DMS 273 (cell line): Measurements from ENCODE around the gene PDZRN3.

Source experiments
- DNase-seq: peaks from one replicate; lab custom pipeline; 2025; ENCODE audit not compliant: unreplicated experiment; lab: John Stamatoyannopoulos, UW

PDZRN3 gene

GRCh38 chr3:73624821-73625665, at the start of gene PDZRN3:
TSS of gene PDZRN3 (minus strand) at chr3:73624941.
- DNase-seq: peak; percentile 81

DNA sequence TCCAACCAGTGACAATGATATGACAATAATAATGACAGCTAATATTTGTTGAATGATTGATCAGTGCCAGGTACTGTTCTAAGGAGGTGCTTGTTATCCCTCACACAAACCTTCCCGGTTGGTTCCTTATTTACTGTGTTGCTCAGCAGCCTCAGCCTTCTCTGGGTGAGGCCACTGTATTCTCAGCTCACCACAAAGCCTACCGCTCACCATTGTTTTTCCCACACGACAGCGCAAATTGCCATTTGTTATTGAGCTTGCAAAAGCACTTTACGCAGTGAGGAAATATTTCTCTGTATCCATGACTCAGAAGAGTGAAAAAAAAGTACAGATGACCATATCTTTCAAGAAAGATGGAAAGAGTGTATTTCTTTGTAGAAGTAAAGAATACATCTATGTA, 49.5 kb upstream of the PDZRN3 start:
- no peak for DNase-seq

GRCh38 chr3:73669260-73669659, 44.5 kb upstream of the PDZRN3 start:
- DNase-seq: no peak

- DNase-seq: no peak
Measured at GRCh38 chr3:73668391-73668790, 43.6 kb upstream of the PDZRN3 start.

- no peak for DNase-seq
Measured at GRCh38 chr3:73667889-73668288, 43.1 kb upstream of the PDZRN3 start.

DNA sequence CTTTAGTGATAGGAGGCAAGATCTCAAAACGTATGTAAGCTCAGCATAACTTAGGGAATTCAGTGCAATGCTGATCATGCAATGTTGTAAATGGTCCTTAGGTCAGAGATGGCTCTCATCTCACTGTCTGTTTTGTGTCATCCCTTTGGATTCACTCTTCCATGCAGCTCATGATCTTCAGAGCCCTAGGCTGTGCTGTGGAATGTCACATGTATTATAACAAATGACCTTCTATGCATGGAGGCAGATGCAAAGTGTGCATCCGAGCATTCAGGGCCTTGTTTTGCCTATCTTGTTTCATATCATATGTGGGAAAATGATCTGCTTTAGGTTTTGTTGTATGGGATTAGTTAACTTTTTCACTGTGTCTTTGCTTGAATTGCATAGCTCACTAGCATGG, 40.5 kb upstream of the PDZRN3 start:
- DNase-seq: no peak

DNA sequence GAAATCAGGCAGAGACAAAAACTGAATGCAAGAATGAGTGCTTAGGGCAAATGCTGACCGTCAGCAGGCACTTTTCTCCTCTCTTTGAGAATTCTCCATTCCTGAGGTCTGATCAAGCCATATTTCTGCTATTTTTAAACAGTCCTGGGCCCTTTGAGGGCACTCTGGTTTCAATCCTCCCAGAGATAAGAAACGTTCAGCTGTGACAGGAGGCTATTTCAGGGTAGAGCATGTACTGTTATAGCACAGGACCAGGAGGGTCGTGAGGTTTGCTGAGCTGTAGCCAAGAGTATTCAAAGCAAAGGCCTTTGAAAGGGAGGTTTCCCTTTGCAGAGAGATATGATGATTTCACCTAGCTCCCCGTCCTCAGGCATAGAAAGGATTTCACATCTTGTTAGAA, 39.6 kb upstream of the PDZRN3 start:
- DNase-seq: no peak

DNA sequence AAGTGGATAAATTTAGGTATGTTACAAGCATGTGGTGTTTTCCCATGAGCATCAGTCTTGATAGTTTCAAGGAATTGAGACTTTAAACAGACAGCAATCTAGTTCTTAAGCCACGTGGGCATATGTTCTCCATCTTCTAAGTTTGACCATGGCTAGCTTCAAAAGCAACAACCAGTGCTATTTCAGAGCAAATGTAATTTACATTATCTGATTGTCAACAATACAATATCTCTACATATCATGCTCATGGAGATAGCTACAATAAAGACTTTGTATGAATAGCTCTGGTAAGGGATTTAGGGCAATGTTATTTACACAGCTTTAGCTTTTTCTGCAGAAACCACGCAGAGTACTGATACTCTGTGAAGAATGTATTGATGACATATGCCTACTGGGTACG, 38.8 kb upstream of the PDZRN3 start:
- no peak for DNase-seq

- no peak for DNase-seq
Measured at GRCh38 chr3:73661265-73661664, 36.5 kb upstream of the PDZRN3 start.

- DNase-seq: no peak
Measured at GRCh38 chr3:73658227-73658626, 33.5 kb upstream of the PDZRN3 start.

- no peak for DNase-seq
Measured at GRCh38 chr3:73657186-73657585, 32.4 kb upstream of the PDZRN3 start.

DNA sequence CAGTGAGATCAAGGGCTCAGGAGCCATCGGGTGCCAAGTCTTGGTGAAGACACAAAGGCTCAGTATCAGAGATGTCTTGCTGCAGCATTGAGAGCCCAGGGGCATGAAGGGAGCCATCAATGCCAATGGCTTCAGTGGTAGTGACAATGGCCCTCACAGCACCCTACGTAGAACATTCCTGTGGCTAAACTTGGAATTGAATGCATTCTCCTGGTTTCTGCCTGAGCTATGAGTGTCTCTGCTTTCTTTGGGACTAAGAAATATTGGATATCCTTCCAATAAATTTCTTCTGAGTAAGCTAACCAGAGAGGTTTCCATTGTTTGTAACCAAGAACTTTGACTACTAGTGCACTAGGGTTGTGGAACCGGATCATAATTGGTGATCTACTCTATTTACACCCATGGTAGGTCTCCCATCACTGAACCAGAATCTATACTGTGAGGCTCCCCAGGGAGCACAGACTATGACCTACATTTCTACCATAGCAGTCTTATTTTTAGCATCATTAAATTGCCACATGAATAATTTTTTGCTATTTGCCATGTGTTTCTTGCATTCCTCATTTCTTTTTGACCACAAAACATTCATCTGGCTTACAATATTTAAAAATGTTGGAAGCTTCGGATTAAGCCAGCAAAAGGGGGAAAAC, 31.6 kb upstream of the PDZRN3 start:
- no peak for DNase-seq

DNA sequence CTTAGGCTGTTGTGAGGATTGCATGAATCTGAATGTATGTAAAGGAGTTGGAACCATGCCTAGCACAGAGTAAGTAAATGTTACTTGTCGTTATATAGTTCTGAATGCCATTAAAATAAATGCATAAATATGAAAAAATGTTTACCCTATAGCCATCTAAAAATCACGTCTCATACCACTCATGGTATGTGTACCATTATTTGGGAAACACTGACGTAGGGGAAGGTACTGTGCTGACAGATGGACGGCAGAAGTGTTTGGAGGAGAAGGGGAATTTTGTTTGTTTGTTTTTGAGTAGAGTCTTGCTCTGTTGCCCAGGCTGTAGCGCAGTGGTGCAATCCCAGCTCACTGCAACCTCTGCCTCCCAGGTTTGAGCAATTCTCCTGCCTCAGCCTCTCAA, 30.5 kb upstream of the PDZRN3 start:
- no peak for DNase-seq

- no peak for DNase-seq
Measured at GRCh38 chr3:73653877-73654276, 29.1 kb upstream of the PDZRN3 start.

DNA sequence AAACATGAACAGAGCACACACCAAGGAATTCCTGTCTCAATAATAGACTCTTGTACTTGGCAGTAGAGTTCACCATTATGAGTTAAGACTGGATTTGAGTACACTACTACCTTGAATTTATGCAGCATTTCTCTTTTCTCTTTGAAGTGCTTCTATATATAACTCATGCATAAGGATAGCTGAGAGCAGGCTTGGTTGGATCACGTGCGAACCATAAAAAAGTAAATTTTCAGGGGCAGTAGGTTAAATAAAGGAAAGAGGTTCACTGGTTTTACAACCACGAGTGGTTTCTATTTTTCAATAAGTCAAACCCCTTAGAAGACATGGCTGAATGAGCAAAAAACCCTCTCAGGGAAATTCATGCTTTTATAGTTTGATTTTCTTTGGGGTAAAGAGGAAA, 28.6 kb upstream of the PDZRN3 start:
- no peak for DNase-seq

- no peak for DNase-seq
Measured at GRCh38 chr3:73652896-73653295, 28.2 kb upstream of the PDZRN3 start.

GRCh38 chr3:73637042-73637441, 12.3 kb upstream of the PDZRN3 start:
- peak; percentile 7 for DNase-seq

DNA sequence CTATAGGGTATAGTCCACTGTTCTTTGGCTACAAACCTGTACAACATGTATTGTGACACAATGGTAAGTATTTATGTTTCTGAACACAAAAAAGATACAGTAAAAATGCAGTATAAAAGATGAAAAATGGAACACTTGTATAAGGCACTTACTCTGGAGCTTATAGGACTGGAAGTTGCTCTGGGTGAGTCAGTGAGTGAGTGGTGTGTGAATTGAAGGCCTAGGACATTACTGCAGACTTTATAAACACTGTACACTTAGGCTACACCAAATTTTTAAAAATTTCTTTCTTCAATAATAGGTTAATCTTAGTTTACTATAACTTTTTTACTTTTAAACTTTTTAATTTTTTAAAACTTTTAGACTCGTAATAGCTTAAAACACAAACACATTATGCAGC, 10.5 kb upstream of the PDZRN3 start:
- DNase-seq: no peak

DNA sequence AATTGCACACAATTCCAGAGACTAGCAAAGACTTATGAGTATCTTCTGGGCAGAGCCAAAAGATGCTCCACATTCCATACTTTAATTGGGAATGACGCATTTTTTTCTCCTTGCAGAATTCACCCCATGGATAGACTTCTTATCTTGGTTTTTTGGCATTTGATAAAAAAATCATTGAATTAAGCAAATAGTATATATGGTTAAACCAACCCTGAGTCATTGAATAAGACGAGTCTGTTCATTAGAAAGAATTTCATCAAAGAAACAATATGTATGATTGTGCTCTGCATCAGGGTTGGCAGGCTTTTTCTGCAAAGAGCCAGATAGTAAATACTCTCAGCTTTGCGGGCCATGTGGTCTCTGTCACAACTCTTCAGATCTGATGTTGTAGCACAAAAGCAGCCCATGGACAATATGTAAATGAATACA, 9.2 kb upstream of the PDZRN3 start:
- DNase-seq: no peak

DNA sequence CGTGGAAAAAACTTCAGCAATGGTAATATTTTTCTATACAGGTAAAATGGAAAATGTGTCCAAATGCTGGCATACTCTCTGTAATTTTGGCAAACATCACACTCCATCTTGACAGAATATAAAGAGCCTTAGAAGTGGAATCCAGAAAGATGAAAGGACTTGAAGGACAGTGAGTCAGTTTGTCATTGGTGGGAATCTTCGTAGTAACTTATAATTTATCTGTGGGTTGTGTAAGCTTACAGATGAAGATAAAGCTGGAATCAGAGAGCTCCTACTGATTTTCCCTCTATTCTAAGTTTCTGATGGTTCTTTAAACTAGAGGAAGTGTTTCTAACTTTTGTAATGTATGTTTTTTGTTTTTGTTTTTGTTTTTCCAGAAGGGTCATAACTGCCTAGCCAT, 8.7 kb upstream of the PDZRN3 start:
- no peak for DNase-seq

DNA sequence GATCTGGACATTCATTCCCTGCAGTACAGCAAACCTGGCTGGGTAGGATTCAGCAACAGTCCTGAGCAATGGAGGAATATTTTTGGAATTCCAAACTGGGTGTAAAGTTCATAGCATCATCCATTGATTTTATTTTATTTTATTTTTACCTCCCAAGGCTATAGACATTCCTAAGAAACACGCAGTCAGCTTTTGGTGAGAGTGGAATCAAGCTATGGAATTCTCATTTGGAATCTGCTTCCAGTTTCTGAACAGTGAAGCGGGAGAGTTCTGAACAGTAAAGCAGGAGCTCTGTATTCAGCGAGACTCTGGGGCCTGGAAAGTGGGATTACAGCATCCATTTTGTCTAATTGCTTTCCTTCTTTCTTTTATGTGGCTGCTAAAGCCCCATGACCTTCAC, 1.4 kb upstream of the PDZRN3 start:
- DNase-seq: no peak

- peak; percentile 88 for DNase-seq
Measured at GRCh38 chr3:73624017-73624820, 522 bp downstream of the PDZRN3 start.
